Gastrocnemius medialis (tissue), 4 donors: ENCODE measurements around the gene FNTB.

Experiments used
- CTCF ChIP-seq, 5 experiments: fragments of 450-650 bp in 3 of 5; fragments of 200-600 bp in 2 of 5; sonication (generic) in 2 of 5; IDR thresholded peaks in 4 of 5; conservative IDR thresholded peaks in 1 of 5; 1 replicate in 4 of 5; 2 replicates in 1 of 5; pipeline ENCODE4 v1.5.1; 2016 to 2019; ENCODE audit warnings: antibody characterized with exemption in 5 of 5, mild to moderate bottlenecking in 3 of 5, moderate library complexity in 3 of 5
- POLR2A ChIP-seq, 2 donors: fragments of 450-650 bp; IDR thresholded peaks; one replicate each; pipeline ENCODE4 v1.6.1; 2017; ENCODE audit warnings: antibody characterized with exemption in 2 of 2, mild to moderate bottlenecking in 2 of 2, moderate library complexity in 2 of 2

GRCh38 chr14:64939817-64940190 lies 46.9 kb upstream of the FNTB start:
- TF ChIP-seq CTCF (IDR thresholded peaks at IDR 0.05 in 4 of 5, conservative IDR thresholded peaks at IDR 0.05 in 1 of 5) (no peak), POLR2A (IDR thresholded peaks at IDR 0.05) (no peak)
